ENCODE measurements around the gene LPCAT3.

- TF ChIP-seq, protein P1, sequence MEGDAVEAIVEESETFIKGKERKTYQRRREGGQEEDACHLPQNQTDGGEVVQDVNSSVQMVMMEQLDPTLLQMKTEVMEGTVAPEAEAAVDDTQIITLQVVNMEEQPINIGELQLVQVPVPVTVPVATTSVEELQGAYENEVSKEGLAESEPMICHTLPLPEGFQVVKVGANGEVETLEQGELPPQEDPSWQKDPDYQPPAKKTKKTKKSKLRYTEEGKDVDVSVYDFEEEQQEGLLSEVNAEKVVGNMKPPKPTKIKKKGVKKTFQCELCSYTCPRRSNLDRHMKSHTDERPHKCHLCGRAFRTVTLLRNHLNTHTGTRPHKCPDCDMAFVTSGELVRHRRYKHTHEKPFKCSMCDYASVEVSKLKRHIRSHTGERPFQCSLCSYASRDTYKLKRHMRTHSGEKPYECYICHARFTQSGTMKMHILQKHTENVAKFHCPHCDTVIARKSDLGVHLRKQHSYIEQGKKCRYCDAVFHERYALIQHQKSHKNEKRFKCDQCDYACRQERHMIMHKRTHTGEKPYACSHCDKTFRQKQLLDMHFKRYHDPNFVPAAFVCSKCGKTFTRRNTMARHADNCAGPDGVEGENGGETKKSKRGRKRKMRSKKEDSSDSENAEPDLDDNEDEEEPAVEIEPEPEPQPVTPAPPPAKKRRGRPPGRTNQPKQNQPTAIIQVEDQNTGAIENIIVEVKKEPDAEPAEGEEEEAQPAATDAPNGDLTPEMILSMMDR (conservative IDR thresholded peaks at IDR 0.05): no peak
- no peak for TF ChIP-seq ZFX (IDR thresholded peaks at IDR 0.05)
These were observed 40.0 kb upstream of the LPCAT3 start for GRCh38 chr12:7058163-7058845.
